ENCODE results near the gene CHMP4B. TPM values are rescaled to one million over a fixed set of nuclear protein-coding genes. Genes with fewer than 3 reads are reported as not detected.

The CHMP4B gene
- total and polyA plus RNA-seq, 12 donors, result 55.1 to 150 (median 93.4) TPM

GRCh38 chr20:33828326-33828844, 17.2 kb downstream of the CHMP4B start:
- no peaks in the 10 kb centered on the region for H3K27me3 ChIP-seq
- TF ChIP-seq CTCF (IDR thresholded peaks at IDR 0.05) (no peak), POLR2A (IDR thresholded peaks at IDR 0.05) (no peak)
- no peaks in the 10 kb centered on the region for H3K36me3 ChIP-seq (replicated peaks in 1 of 2)
- no peaks in the 10 kb centered on the region for H3K9me3 ChIP-seq (replicated peaks in 1 of 3)
- DNase-seq, result no peak
- H3K4me1 ChIP-seq (replicated peaks in 1 of 2), result peaks cover 3 to 84% of the 10 kb centered on the region in 2 donors
- intact Hi-C loops (cut with DNase I), result no loop called here
- H3K4me3 ChIP-seq, result no peak overlapping the region
- 78 to 85% (median 80%) methylated on average over 9 of the region's 9 CpGs for WGBS, 4 donors
- H3K27ac ChIP-seq, result peak overlapping the region in 1 of 5 donors; percentile 30

- DNase-seq, result no peak
- H3K27ac ChIP-seq, result peak overlapping the region in 1 of 5 donors; percentile 32
- H3K9me3 ChIP-seq (replicated peaks in 1 of 3), result no peaks in the 10 kb centered on the region
- H3K4me1 ChIP-seq (replicated peaks in 1 of 2), result peaks cover 9 to 86% of the 10 kb centered on the region in 2 donors
- no peaks in the 10 kb centered on the region for H3K36me3 ChIP-seq (replicated peaks in 1 of 2)
- no peaks in the 10 kb centered on the region for H3K27me3 ChIP-seq
- intact Hi-C loops (cut with DNase I), result no loop called here
- no peak overlapping the region for H3K4me3 ChIP-seq
- 75 to 97% (median 79%) methylated on average over 3 of the region's 3 CpGs for WGBS, 4 donors
- TF ChIP-seq POLR2A (IDR thresholded peaks at IDR 0.05) (no peak), CTCF (IDR thresholded peaks at IDR 0.05) (no peak)
These were observed 17.9 kb downstream of the CHMP4B start for GRCh38 chr20:33828967-33829560.

- H3K27ac ChIP-seq, result no peak overlapping the region
- no peaks in the 10 kb centered on the region for H3K27me3 ChIP-seq
- TF ChIP-seq CTCF (IDR thresholded peaks at IDR 0.05) (no peak), POLR2A (IDR thresholded peaks at IDR 0.05) (no peak)
- H3K4me1 ChIP-seq (replicated peaks in 1 of 2), result peaks cover 9 to 85% of the 10 kb centered on the region in 2 donors
- H3K9me3 ChIP-seq (replicated peaks in 1 of 3), result no peaks in the 10 kb centered on the region
- H3K4me3 ChIP-seq, result no peak overlapping the region
- H3K36me3 ChIP-seq (replicated peaks in 1 of 2), result no peaks in the 10 kb centered on the region
- intact Hi-C loops (cut with DNase I), result no loop called here
- WGBS, 4 donors, result 75 to 88% (median 82%) methylated on average over 3 of the region's 3 CpGs
- DNase-seq, result no peak
These were observed 18.5 kb downstream of the CHMP4B start for GRCh38 chr20:33829636-33830035.

- no peaks in the 10 kb centered on the region for H3K27me3 ChIP-seq
- intact Hi-C loops (cut with DNase I), result no loop called here
- peaks cover 9 to 79% of the 10 kb centered on the region in 2 donors for H3K4me1 ChIP-seq (replicated peaks in 1 of 2)
- no peaks in the 10 kb centered on the region for H3K9me3 ChIP-seq (replicated peaks in 1 of 3)
- TF ChIP-seq POLR2A (IDR thresholded peaks at IDR 0.05), result no peak
- no peak for TF ChIP-seq CTCF (IDR thresholded peaks at IDR 0.05)
- 55 to 63% (median 58%) methylated on average over 4 of the region's 4 CpGs for WGBS, 4 donors
- no peak for DNase-seq
- H3K36me3 ChIP-seq (replicated peaks in 1 of 2), result no peaks in the 10 kb centered on the region
- H3K4me3 ChIP-seq, result no peak overlapping the region
- peak overlapping the region in 1 of 5 donors; percentile 36 for H3K27ac ChIP-seq
These were observed 19.2 kb downstream of the CHMP4B start for GRCh38 chr20:33830371-33830770.

Measured in adrenal gland (tissue), 12 donors.